ENCODE results near the gene KAT2A.

The KAT2A gene

DNA sequence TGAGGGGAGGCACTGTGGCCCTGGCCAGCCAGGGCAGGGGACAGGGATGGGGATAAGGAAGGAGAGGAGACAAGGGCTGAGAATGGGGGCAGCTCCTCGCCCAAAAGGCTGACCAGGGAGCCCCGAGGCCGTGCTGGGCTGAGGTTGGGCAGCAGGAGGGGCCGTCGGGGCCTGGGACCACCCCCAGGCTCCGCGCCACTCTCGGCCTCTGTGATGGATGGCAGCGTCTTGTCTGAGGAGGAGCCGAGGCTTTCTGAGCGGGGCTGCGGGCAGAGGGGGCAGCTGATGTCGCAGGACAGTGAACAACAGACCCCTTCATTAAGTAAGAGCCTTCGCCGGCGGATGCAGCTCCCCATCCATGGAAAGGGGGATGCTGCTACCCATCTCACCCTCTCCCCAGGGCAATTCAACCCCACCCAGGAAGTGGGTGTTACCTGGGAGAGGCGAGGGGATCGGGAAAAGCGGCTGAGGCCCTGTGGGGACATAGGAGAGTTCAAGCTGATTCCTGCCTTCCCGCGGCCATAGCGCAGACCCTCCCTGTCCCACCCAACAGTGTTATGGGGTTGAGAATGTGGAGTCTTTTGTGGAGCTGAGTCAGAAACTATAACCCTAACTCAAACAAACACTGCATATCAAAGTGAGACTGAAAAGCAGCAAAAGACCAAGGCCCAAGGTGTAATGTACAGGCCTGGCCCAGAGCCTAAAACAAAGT is 42.7 kb upstream of the KAT2A start:
- H3K4me1 ChIP-seq (ENCODE audit: control insufficient read depth, low read depth, low read length): no peaks in the 10 kb centered on the region
- no peak overlapping the region for H3K4me3 ChIP-seq (ENCODE audit: low read length)
- H2BK5ac ChIP-seq (ENCODE audit: low read length): no peak overlapping the region
- H3K18ac ChIP-seq (ENCODE audit: low read length): no peak overlapping the region
- no peak overlapping the region for H2BK120ac ChIP-seq (ENCODE audit: low read depth, low read length)
- H3K27me3 ChIP-seq (ENCODE audit: insufficient read depth, low read length, poor library complexity): no peaks in the 10 kb centered on the region
- no peak overlapping the region for H4K8ac ChIP-seq (ENCODE audit: low read depth, low read length)
- H3K4ac ChIP-seq (ENCODE audit: low read depth, low read length): no peak overlapping the region
- no peak overlapping the region for H4K5ac ChIP-seq (ENCODE audit: low read length)
- H3K27ac ChIP-seq (ENCODE audit: low read depth, low read length): no peak overlapping the region
- DNase-seq: no peak
- no peak overlapping the region for H3K4me2 ChIP-seq (ENCODE audit: low read length)
- H3K9ac ChIP-seq (ENCODE audit: low read length): no peak overlapping the region
- H3K23ac ChIP-seq (ENCODE audit: low read length): no peak overlapping the region
- no peaks in the 10 kb centered on the region for H3K79me1 ChIP-seq (ENCODE audit: low read length)
- H3K36me3 ChIP-seq (ENCODE audit: control insufficient read depth, insufficient read depth, low read length): no peaks in the 10 kb centered on the region
- no peak overlapping the region for H2BK15ac ChIP-seq (replicated peaks; ENCODE audit: low read depth)
- no peak overlapping the region for H2AK5ac ChIP-seq (ENCODE audit: low read length)
- WGBS (ENCODE audit: extremely low coverage, insufficient coverage, low lambda C conversion rate): no CpG with 5 or more reads among the region's 22 CpGs
- no peaks in the 10 kb centered on the region for H3K79me2 ChIP-seq (ENCODE audit: control insufficient read depth, insufficient read depth, low read length)
- no peak overlapping the region for H3K56ac ChIP-seq (ENCODE audit: low read length)

- no peak overlapping the region for H4K5ac ChIP-seq (ENCODE audit: low read length)
- DNase-seq: peak; percentile 56
Observed at GRCh38 chr17:42163113-42163512, 41.9 kb upstream of the KAT2A start.

DNA sequence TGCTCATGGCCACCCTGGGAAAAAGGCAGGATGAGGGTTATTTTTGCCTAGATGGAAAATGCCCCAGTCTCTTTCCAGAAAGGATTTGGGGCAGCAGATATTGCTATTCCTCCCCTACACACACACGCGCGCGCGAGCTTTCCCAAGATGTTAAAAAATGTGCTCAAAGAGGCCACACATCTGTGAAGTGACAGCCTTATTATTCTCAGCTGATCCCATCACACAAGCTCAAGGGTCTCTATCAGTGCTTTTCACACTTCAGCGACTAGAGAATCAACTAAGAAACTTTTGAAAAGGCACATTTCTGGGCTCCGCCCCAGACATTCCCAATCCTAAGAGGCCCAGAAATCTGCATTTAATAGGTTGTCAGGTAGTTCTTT is 39.4 kb upstream of the KAT2A start:
- H3K23ac ChIP-seq (ENCODE audit: low read length): no peak overlapping the region

More at GRCh38 chr17:42163113-42163512, 41.9 kb upstream of the KAT2A start:
- H3K4me1 ChIP-seq (ENCODE audit: control insufficient read depth, low read depth, low read length): no peaks in the 10 kb centered on the region
- no peaks in the 10 kb centered on the region for H3K36me3 ChIP-seq (ENCODE audit: control insufficient read depth, insufficient read depth, low read length)
- no peak overlapping the region for H3K56ac ChIP-seq (ENCODE audit: low read length)
- H3K27me3 ChIP-seq (ENCODE audit: insufficient read depth, low read length, poor library complexity): no peaks in the 10 kb centered on the region
- no peak overlapping the region for H2BK15ac ChIP-seq (replicated peaks; ENCODE audit: low read depth)
- no peak overlapping the region for H2AK5ac ChIP-seq (ENCODE audit: low read length)
- no CpG with 5 or more reads among the region's 8 CpGs for WGBS (ENCODE audit: extremely low coverage, insufficient coverage, low lambda C conversion rate)
- no peak overlapping the region for H3K9ac ChIP-seq (ENCODE audit: low read length)
- H3K27ac ChIP-seq (ENCODE audit: low read depth, low read length): no peak overlapping the region
- no peak overlapping the region for H3K4me3 ChIP-seq (ENCODE audit: low read length)
- no peak overlapping the region for H3K4me2 ChIP-seq (ENCODE audit: low read length)
- H2BK5ac ChIP-seq (ENCODE audit: low read length): no peak overlapping the region
- H3K4ac ChIP-seq (ENCODE audit: low read depth, low read length): no peak overlapping the region
- no peaks in the 10 kb centered on the region for H3K79me2 ChIP-seq (ENCODE audit: control insufficient read depth, insufficient read depth, low read length)
- H2BK120ac ChIP-seq (ENCODE audit: low read depth, low read length): no peak overlapping the region
- no peaks in the 10 kb centered on the region for H3K79me1 ChIP-seq (ENCODE audit: low read length)
- H4K8ac ChIP-seq (ENCODE audit: low read depth, low read length): no peak overlapping the region
- no peak overlapping the region for H3K23ac ChIP-seq (ENCODE audit: low read length)
- H3K18ac ChIP-seq (ENCODE audit: low read length): no peak overlapping the region

DNA sequence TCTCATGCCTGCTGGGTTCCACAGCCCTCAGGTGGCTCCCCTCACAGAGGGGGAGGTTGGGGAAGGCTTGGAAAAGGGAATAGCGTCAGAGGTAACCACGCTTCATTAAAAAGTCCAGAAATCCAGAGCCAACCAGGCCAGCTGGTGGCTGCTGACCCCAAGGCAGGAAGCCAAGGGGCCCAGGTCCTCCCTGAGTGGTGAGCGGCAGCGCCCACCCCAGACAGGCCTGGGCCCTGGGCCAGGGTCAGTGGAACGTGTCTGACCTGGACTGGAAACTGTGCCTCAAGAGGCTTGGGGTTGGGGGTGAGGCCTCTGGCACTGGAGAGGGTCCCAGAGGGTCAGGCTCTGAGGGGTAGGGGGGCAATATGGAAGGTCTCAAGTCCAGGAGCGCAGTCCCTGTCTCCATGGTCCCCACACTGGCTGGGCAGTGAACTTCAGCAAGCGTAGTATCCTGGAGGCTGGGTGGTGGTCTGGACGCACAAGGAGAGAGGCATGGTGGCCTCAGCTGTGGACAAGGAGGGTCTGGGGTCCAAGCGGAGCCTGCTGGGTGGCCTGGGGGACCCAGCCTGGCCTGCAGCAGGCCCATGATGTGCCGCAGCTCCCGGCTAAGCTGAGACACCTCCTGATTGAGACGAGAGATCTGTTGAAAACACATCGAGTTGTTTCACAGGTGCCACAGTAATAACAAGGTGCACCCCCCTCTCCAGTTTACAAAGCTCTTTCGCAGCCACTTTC is 38.8 kb upstream of the KAT2A start:
- Histone ChIP-seq H2AK5ac (ENCODE audit: low read length) (no peak overlapping the region), H3K4me2 (ENCODE audit: low read length) (no peak overlapping the region), H3K23ac (ENCODE audit: low read length) (no peak overlapping the region), H3K9ac (ENCODE audit: low read length) (no peak overlapping the region), H2BK120ac (ENCODE audit: low read depth, low read length) (no peak overlapping the region), H3K4ac (ENCODE audit: low read depth, low read length) (no peak overlapping the region), H3K4me3 (ENCODE audit: low read length) (no peak overlapping the region), H3K79me1 (ENCODE audit: low read length) (no peaks in the 10 kb centered on the region), H3K79me2 (ENCODE audit: control insufficient read depth, insufficient read depth, low read length) (no peaks in the 10 kb centered on the region), H3K36me3 (ENCODE audit: control insufficient read depth, insufficient read depth, low read length) (no peaks in the 10 kb centered on the region), H2BK15ac (replicated peaks; ENCODE audit: low read depth) (no peak overlapping the region), H4K8ac (ENCODE audit: low read depth, low read length) (no peak overlapping the region), H3K56ac (ENCODE audit: low read length) (peak overlapping the region; percentile 34), H3K27me3 (ENCODE audit: insufficient read depth, low read length, poor library complexity) (no peaks in the 10 kb centered on the region), H3K27ac (ENCODE audit: low read depth, low read length) (no peak overlapping the region), H4K5ac (ENCODE audit: low read length) (no peak overlapping the region), H3K4me1 (ENCODE audit: control insufficient read depth, low read depth, low read length) (peaks cover 2% of the 10 kb centered on the region), H2BK5ac (ENCODE audit: low read length) (no peak overlapping the region), H3K18ac (ENCODE audit: low read length) (no peak overlapping the region)
- no peak for DNase-seq
- no CpG with 5 or more reads among the region's 14 CpGs for WGBS (ENCODE audit: extremely low coverage, insufficient coverage, low lambda C conversion rate)

More for the DNA sequence above, 39.4 kb upstream of the KAT2A start:
- H3K4ac ChIP-seq (ENCODE audit: low read depth, low read length): no peak overlapping the region
- H3K4me2 ChIP-seq (ENCODE audit: low read length): no peak overlapping the region
- no peak overlapping the region for H3K56ac ChIP-seq (ENCODE audit: low read length)
- no peak overlapping the region for H2BK15ac ChIP-seq (replicated peaks; ENCODE audit: low read depth)
- peaks cover 2% of the 10 kb centered on the region for H3K4me1 ChIP-seq (ENCODE audit: control insufficient read depth, low read depth, low read length)
- H3K79me1 ChIP-seq (ENCODE audit: low read length): no peaks in the 10 kb centered on the region
- DNase-seq: no peak
- WGBS (ENCODE audit: extremely low coverage, insufficient coverage, low lambda C conversion rate): no CpG with 5 or more reads among the region's 7 CpGs
- no peak overlapping the region for H3K27ac ChIP-seq (ENCODE audit: low read depth, low read length)
- H2BK120ac ChIP-seq (ENCODE audit: low read depth, low read length): no peak overlapping the region
- H2AK5ac ChIP-seq (ENCODE audit: low read length): no peak overlapping the region
- H3K36me3 ChIP-seq (ENCODE audit: control insufficient read depth, insufficient read depth, low read length): no peaks in the 10 kb centered on the region
- no peak overlapping the region for H2BK5ac ChIP-seq (ENCODE audit: low read length)
- H3K4me3 ChIP-seq (ENCODE audit: low read length): no peak overlapping the region
- no peak overlapping the region for H4K8ac ChIP-seq (ENCODE audit: low read depth, low read length)
- H3K79me2 ChIP-seq (ENCODE audit: control insufficient read depth, insufficient read depth, low read length): no peaks in the 10 kb centered on the region
- H3K9ac ChIP-seq (ENCODE audit: low read length): no peak overlapping the region
- H3K18ac ChIP-seq (ENCODE audit: low read length): no peak overlapping the region
- H3K27me3 ChIP-seq (ENCODE audit: insufficient read depth, low read length, poor library complexity): no peaks in the 10 kb centered on the region
- H4K5ac ChIP-seq (ENCODE audit: low read length): no peak overlapping the region

GRCh38 chr17:42155614-42156045 is 34.5 kb upstream of the KAT2A start:
- H2BK120ac ChIP-seq (ENCODE audit: low read depth, low read length): no peak overlapping the region
- peaks cover 20% of the 10 kb centered on the region for H3K79me1 ChIP-seq (ENCODE audit: low read length)
- no peak overlapping the region for H2AK5ac ChIP-seq (ENCODE audit: low read length)
- peak overlapping the region; percentile 75 for H3K4me2 ChIP-seq (ENCODE audit: low read length)
- H4K5ac ChIP-seq (ENCODE audit: low read length): no peak overlapping the region
- WGBS (ENCODE audit: extremely low coverage, insufficient coverage, low lambda C conversion rate): no CpG with 5 or more reads among the region's 17 CpGs
- no peaks in the 10 kb centered on the region for H3K27me3 ChIP-seq (ENCODE audit: insufficient read depth, low read length, poor library complexity)
- H4K8ac ChIP-seq (ENCODE audit: low read depth, low read length): no peak overlapping the region
- no peaks in the 10 kb centered on the region for H3K36me3 ChIP-seq (ENCODE audit: control insufficient read depth, insufficient read depth, low read length)
- H3K9ac ChIP-seq (ENCODE audit: low read length): peak overlapping the region; percentile 66
- H3K18ac ChIP-seq (ENCODE audit: low read length): no peak overlapping the region
- peak; percentile 84 for DNase-seq
- H3K4ac ChIP-seq (ENCODE audit: low read depth, low read length): peak overlapping the region; percentile 86
- H2BK15ac ChIP-seq (replicated peaks; ENCODE audit: low read depth): no peak overlapping the region
- peak overlapping the region; percentile 23 for H3K27ac ChIP-seq (ENCODE audit: low read depth, low read length)
- H3K4me3 ChIP-seq (ENCODE audit: low read length): peak overlapping the region; percentile 48
- H2BK5ac ChIP-seq (ENCODE audit: low read length): peak overlapping the region; percentile 8
- H3K56ac ChIP-seq (ENCODE audit: low read length): peak overlapping the region; percentile 71
- H3K79me2 ChIP-seq (ENCODE audit: control insufficient read depth, insufficient read depth, low read length): peaks cover 27% of the 10 kb centered on the region
- H3K23ac ChIP-seq (ENCODE audit: low read length): no peak overlapping the region
- H3K4me1 ChIP-seq (ENCODE audit: control insufficient read depth, low read depth, low read length): peaks cover 2% of the 10 kb centered on the region
